Muscle layer of colon (tissue), 2 donors: ENCODE measurements around the gene RAB3GAP1.

ENCODE experiments used
- H3K27ac ChIP-seq: one replicate; pipeline ENCODE4 v1.7.0; 2013; ENCODE audit warnings: low read depth, mild to moderate bottlenecking, low read length, moderate library complexity
- H3K27me3 ChIP-seq, 2 donors: one replicate each; pipeline ENCODE4 v1.7.0; 2013; ENCODE audit warnings: low read length in 2 of 2, mild to moderate bottlenecking in 2 of 2; ENCODE audit not compliant: insufficient read depth in 2 of 2, control insufficient read depth in 1 of 2
- H3K36me3 ChIP-seq: one replicate; pipeline ENCODE4 v1.7.0; 2013; ENCODE audit warnings: mild to moderate bottlenecking, low read length; ENCODE audit not compliant: insufficient read depth
- H3K4me1 ChIP-seq: one replicate; pipeline ENCODE4 v1.7.0; 2013; ENCODE audit warnings: mild to moderate bottlenecking, low read length; ENCODE audit not compliant: insufficient read depth
- H3K4me3 ChIP-seq, 2 donors: one replicate each; pipeline ENCODE4 v1.7.0; 2013; ENCODE audit warnings: low read length in 2 of 2, low read depth in 1 of 2, mild to moderate bottlenecking in 1 of 2, moderate library complexity in 1 of 2
- H3K9ac ChIP-seq: one replicate; pipeline ENCODE4 v1.7.0; 2013; ENCODE audit warnings: low read length
- H3K9me3 ChIP-seq: one replicate; pipeline ENCODE4 v1.7.0; 2013; ENCODE audit warnings: mild to moderate bottlenecking, low read length
- donor health status: abdominal sarcoma.
- donor health status: Adenocarcinoma of cecum.

RAB3GAP1 gene

GRCh38 chr2:135198481-135198880 is 146.4 kb downstream of the RAB3GAP1 start:
- no peaks in the 10 kb centered on the region for H3K4me1 ChIP-seq
- no peaks in the 10 kb centered on the region for H3K27me3 ChIP-seq
- no peak overlapping the region for H3K4me3 ChIP-seq
- no peaks in the 10 kb centered on the region for H3K36me3 ChIP-seq
- H3K27ac ChIP-seq, result no peak overlapping the region
- no peaks in the 10 kb centered on the region for H3K9me3 ChIP-seq
- no peak overlapping the region for H3K9ac ChIP-seq

DNA sequence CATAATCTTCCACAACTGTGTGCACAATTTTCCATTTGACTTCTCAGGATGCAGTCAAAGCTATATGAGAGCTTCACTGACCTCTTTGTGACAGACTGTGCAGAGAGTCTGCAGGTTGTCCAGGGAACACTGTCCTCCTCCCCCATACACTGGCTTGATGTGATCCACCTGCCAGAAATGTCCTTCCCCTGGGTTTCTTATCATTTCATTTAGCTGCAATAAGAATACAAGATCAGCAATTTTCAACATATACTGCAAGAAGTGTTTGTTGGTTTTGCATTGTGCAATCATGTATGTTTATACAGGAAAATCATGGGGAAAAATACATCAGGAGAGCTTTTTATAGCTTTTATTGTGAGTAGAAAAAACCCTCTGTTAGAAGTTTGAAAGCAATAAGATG is 150.7 kb downstream of the RAB3GAP1 start:
- Histone ChIP-seq H3K9me3 (no peaks in the 10 kb centered on the region), H3K4me1 (no peaks in the 10 kb centered on the region), H3K4me3 (no peak overlapping the region), H3K27ac (no peak overlapping the region), H3K9ac (no peak overlapping the region), H3K36me3 (no peaks in the 10 kb centered on the region), H3K27me3 (no peaks in the 10 kb centered on the region)

DNA sequence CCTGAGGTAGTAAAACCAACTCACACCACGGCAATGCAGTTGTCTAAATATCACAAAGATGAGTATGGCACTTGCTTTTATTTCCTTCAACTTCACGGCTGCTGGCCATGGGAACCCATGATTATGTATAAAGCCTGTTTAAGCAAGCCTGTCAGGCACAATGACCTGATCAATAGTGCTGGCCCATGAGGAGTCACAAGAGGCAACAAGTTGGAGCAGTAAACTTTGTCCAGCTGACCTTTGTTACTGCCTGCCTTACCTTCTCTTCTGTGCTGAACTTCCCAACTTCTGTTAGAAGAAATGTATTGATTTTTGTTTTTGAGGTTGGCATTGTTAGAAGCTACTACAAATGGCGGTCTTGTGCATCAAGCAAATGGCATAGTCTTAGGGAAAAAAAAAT is 151.9 kb downstream of the RAB3GAP1 start:
- Histone ChIP-seq H3K27ac (no peak overlapping the region), H3K36me3 (no peaks in the 10 kb centered on the region), H3K4me3 (no peak overlapping the region), H3K4me1 (no peaks in the 10 kb centered on the region), H3K27me3 (no peaks in the 10 kb centered on the region), H3K9ac (no peak overlapping the region), H3K9me3 (no peaks in the 10 kb centered on the region)

DNA sequence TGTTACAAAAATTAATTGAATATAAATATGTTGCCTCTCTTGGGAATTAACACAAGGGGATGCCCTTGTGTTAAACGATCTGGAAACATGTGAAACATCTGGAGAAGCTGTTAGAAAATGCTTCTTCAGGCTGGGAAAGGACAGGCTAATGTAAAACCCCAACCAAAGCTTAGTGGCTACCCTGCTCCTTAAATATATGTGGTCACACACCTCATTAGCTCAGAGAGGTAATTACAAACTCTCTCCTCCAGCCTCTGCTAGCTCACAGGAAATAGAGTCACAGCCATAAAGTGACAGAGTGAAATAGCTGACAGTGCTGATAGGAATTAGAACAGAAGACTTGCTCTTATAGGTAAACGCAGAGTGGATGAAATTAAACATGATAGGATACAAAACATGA is 155.9 kb downstream of the RAB3GAP1 start:
- H3K4me3 ChIP-seq, result no peak overlapping the region
- no peaks in the 10 kb centered on the region for H3K9me3 ChIP-seq
- no peak overlapping the region for H3K27ac ChIP-seq
- no peak overlapping the region for H3K9ac ChIP-seq
- no peaks in the 10 kb centered on the region for H3K27me3 ChIP-seq
- no peaks in the 10 kb centered on the region for H3K4me1 ChIP-seq
- no peaks in the 10 kb centered on the region for H3K36me3 ChIP-seq

- no peaks in the 10 kb centered on the region for H3K9me3 ChIP-seq
- H3K4me1 ChIP-seq, result no peaks in the 10 kb centered on the region
- H3K4me3 ChIP-seq, result no peak overlapping the region
- no peak overlapping the region for H3K27ac ChIP-seq
- H3K27me3 ChIP-seq, result no peaks in the 10 kb centered on the region
- H3K36me3 ChIP-seq, result no peaks in the 10 kb centered on the region
- H3K9ac ChIP-seq, result no peak overlapping the region
These were observed 160.7 kb downstream of the RAB3GAP1 start for GRCh38 chr2:135212757-135213156.

DNA sequence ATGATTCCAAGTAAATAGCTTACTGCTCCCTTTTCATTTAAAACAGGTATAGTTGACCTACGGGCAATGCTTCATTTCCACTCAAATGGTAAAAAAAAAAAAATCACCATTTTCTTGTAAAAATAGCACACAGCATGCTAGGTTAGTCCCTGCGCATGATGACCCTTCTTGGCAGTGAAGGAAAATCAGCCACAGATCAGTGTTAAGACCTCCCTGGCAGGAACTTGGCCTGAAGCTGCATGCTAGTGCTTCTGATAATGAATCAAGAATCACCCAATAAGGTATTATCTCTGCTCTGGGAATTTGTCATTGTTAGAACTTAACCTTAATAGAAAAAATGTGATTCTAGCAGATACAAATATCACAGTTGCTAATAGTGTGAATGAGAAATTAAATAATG is 166.3 kb downstream of the RAB3GAP1 start:
- H3K9ac ChIP-seq, result no peak overlapping the region
- H3K9me3 ChIP-seq, result no peaks in the 10 kb centered on the region
- no peaks in the 10 kb centered on the region for H3K36me3 ChIP-seq
- H3K27ac ChIP-seq, result no peak overlapping the region
- no peaks in the 10 kb centered on the region for H3K4me1 ChIP-seq
- H3K4me3 ChIP-seq, result no peak overlapping the region
- no peaks in the 10 kb centered on the region for H3K27me3 ChIP-seq

DNA sequence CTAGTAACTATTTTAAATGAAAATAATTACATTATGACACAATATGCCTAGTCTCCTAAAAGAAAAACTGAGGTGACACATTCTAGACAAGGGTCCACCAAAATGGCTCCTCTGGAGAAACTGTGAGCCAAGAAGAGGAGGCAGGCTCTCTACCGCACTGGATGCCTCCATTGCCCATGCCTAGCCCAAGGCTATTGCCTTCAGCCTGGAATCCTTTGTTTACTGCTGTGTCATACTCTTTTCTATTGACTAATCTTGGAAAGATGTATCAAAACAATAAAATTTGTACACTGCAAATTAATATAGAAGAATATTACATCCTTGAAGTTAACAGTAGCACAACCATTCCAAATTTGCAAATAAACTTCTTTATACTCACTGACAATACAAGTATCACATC is 167.1 kb downstream of the RAB3GAP1 start:
- Histone ChIP-seq H3K9ac (no peak overlapping the region), H3K27ac (no peak overlapping the region), H3K4me1 (no peaks in the 10 kb centered on the region), H3K27me3 (no peaks in the 10 kb centered on the region), H3K36me3 (no peaks in the 10 kb centered on the region), H3K4me3 (no peak overlapping the region), H3K9me3 (no peaks in the 10 kb centered on the region)
